Tongue (tissue), 3 donors: ENCODE measurements around the gene HIC1. TPM values are rescaled to one million over a fixed set of nuclear protein-coding genes. Genes with fewer than 3 reads are reported as not detected.
A peak's percentile ranks its signal among the peaks of the same experiment; 100 is the strongest.

Experiments
- DNase-seq: peaks from one replicate; pipeline ENCODE4 v3.0.0-alpha.2; 2015
- small RNA-seq: library from RNA; depleted of rRNA; stranded (forward); fragments of <200 nt; gene quantifications from one replicate; pipeline ENCODE3, GENCODE V24; 2014; ENCODE audit warnings: low replicate concordance
- total RNA-seq: library from RNA; depleted of rRNA; stranded (reverse); fragments of >200 nt; gene quantifications from one replicate; pipeline ENCODE4 v1.2.3, GENCODE V29; 2014

Gene HIC1
- total RNA-seq, 1 donor from 2014 or later = 56.1 TPM

GRCh38 chr17:2107050-2107449, 52.1 kb downstream of the HIC1 start:
- DNase-seq = no peak

- peak; percentile 79 for DNase-seq
Observed at GRCh38 chr17:2107506-2107905, 52.6 kb downstream of the HIC1 start.

- DNase-seq = no peak
Observed at GRCh38 chr17:2108170-2108569, 53.3 kb downstream of the HIC1 start.

GRCh38 chr17:2110436-2110835, 55.5 kb downstream of the HIC1 start:
- no peak for DNase-seq

GRCh38 chr17:2111691-2112090, 56.8 kb downstream of the HIC1 start:
- peak; percentile 77 for DNase-seq

Small RNA genes within 50 kb of the gene (small RNA-seq; reads per million reads assigned to genes)
- not detected for gene AC090617.6
- not detected for gene AC090617.9
- 7.3 reads per million, percentile 93 among the genes with 10 or more reads in this experiment for gene MIR132
- 3.5 reads per million, percentile 91 among the genes with 10 or more reads in this experiment for gene MIR212
- gene OVCA2 = not detected

Other genes starting within 250 kb of the HIC1 start
- gene SMYD4, start 225.2 kb upstream of the HIC1 start, total RNA-seq = 16.1 TPM
- 40.5 TPM for gene RPA1, start 225.1 kb upstream of the HIC1 start, total RNA-seq
- gene RTN4RL1, start 29.8 kb upstream of the HIC1 start, total RNA-seq = 1.8 TPM
- gene DPH1, start 24.9 kb upstream of the HIC1 start, total RNA-seq = 27.8 TPM
- gene OVCA2, start 13.1 kb upstream of the HIC1 start, total RNA-seq = 25.6 TPM
- gene SMG6, start 248.7 kb downstream of the HIC1 start, total RNA-seq = 42.9 TPM
- 19.2 TPM for gene SRR, start 248.8 kb downstream of the HIC1 start, total RNA-seq